IMR-90 (cell line): ENCODE results near the gene PLB1. TPM values are rescaled to one million over a fixed set of nuclear protein-coding genes. Genes with fewer than 3 reads are reported as not detected.
A peak's percentile ranks its signal among the peaks of the same experiment; 100 is the strongest.

ENCODE experiments used
- ATAC-seq: fragments of 200-7000 bp; cut with Tn5 transposase; 2 replicates; pipeline ENCODE4 v1.9.1; 2020; ENCODE audit warnings: low read depth, mild to moderate bottlenecking, moderate library complexity
- BruUV-seq: library from RNA; stranded (reverse); fragments of 400-500 nt; replicated peaks from 2 replicates; lab custom pipeline; 2021; lab: Mats Ljungman, UMichigan
- CTCF ChIA-PET: fragments of 300-600 bp; formaldehyde crosslinking; extraction: SDS; loops from one replicate; lab custom pipeline; 2021; ENCODE audit warnings: antibody characterized with exemption; lab: Yijun Ruan, JAX
- POLR2A ChIA-PET: fragments of 300-600 bp; sonication (Branson Sonifier 250); formaldehyde crosslinking; loops from one replicate; lab custom pipeline; 2022; ENCODE audit warnings: antibody characterized with exemption; ENCODE audit not compliant: unreplicated experiment; lab: Charles Lee
- DNase-seq: peaks from one replicate; pipeline ENCODE4 v3.0.0; 2013
- H2AFZ ChIP-seq: replicated peaks from 2 replicates; pipeline ENCODE3; 2013; ENCODE audit warnings: low read length, mild to moderate bottlenecking; ENCODE audit not compliant: poor library complexity
- H2AK5ac ChIP-seq: 2 replicates; pipeline ENCODE4 v1.6.1; 2013; ENCODE audit warnings: low read depth, low read length, inconsistent platforms
- H2AK9ac ChIP-seq: replicated peaks from 2 replicates; pipeline ENCODE3; 2013; ENCODE audit warnings: mild to moderate bottlenecking, low read depth, low read length, moderate library complexity; ENCODE audit not compliant: poor library complexity
- H2BK120ac ChIP-seq: 2 replicates; pipeline ENCODE4 v1.6.1; 2013; ENCODE audit warnings: low read depth, low read length, inconsistent platforms
- H2BK15ac ChIP-seq: 3 replicates; pipeline ENCODE4 v1.6.1; 2013; ENCODE audit warnings: low read depth, low read length, inconsistent platforms
- H2BK20ac ChIP-seq: 2 replicates; pipeline ENCODE4 v1.6.1; 2013; ENCODE audit warnings: low read depth, mild to moderate bottlenecking, inconsistent platforms, low read length, moderate library complexity
- H2BK5ac ChIP-seq: 2 replicates; pipeline ENCODE4 v1.6.1; 2013; ENCODE audit warnings: mild to moderate bottlenecking, low read depth, low read length, inconsistent platforms; ENCODE audit not compliant: poor library complexity, severe bottlenecking
- H3K14ac ChIP-seq: replicated peaks from 2 replicates; pipeline ENCODE4 v1.6.1; 2013; ENCODE audit warnings: low read depth, low read length, inconsistent platforms
- H3K18ac ChIP-seq: 2 replicates; pipeline ENCODE4 v1.6.1; 2013; ENCODE audit warnings: low read depth, low read length, control low read depth
- H3K23ac ChIP-seq: 2 replicates; pipeline ENCODE4 v1.6.1; 2013; ENCODE audit warnings: low read depth, low read length, inconsistent platforms
- H3K27ac ChIP-seq: 2 replicates; pipeline ENCODE4 v1.5.1; 2013; ENCODE audit warnings: mild to moderate bottlenecking, control low read depth, low read length; ENCODE audit not compliant: insufficient read depth
- H3K27me3 ChIP-seq: 2 replicates; pipeline ENCODE4 v1.6.1; 2013; ENCODE audit warnings: low read length; ENCODE audit not compliant: control insufficient read depth, insufficient read depth
- H3K36me3 ChIP-seq: 2 replicates; pipeline ENCODE4 v1.6.1; 2013; ENCODE audit warnings: low read length, mixed read lengths; ENCODE audit not compliant: control insufficient read depth, insufficient read depth
- H3K4ac ChIP-seq: 2 replicates; pipeline ENCODE4 v1.6.1; 2013; ENCODE audit warnings: low read depth, low read length, inconsistent platforms
- H3K4me1 ChIP-seq: 2 replicates; pipeline ENCODE4 v1.6.1; 2013; ENCODE audit warnings: low read length, mixed read lengths; ENCODE audit not compliant: control insufficient read depth, insufficient read depth
- H3K4me2 ChIP-seq: 2 replicates; pipeline ENCODE4 v1.6.1; 2013; ENCODE audit warnings: low read depth, mild to moderate bottlenecking, control low read depth, low read length, moderate library complexity
- H3K4me3 ChIP-seq: 2 replicates; pipeline ENCODE4 v1.5.1; 2013; ENCODE audit warnings: low read depth, mild to moderate bottlenecking, control low read depth, low read length, moderate library complexity; ENCODE audit not compliant: insufficient read depth
- H3K56ac ChIP-seq: 2 replicates; pipeline ENCODE4 v1.6.1; 2013; ENCODE audit warnings: low read length, inconsistent platforms; ENCODE audit not compliant: insufficient read depth; ENCODE audit errors: extremely low read depth
- H3K79me1 ChIP-seq, 2 experiments: 2 replicates each; pipeline ENCODE4 v1.6.1; 2013; ENCODE audit warnings: low read length in 2 of 2, inconsistent platforms in 1 of 2, low read depth in 1 of 2
- H3K9ac ChIP-seq: 2 replicates; pipeline ENCODE4 v1.6.1; 2013; ENCODE audit warnings: low read depth, low read length, control low read depth
- H3K9me1 ChIP-seq: 2 replicates; pipeline ENCODE4 v1.6.1; 2013; ENCODE audit warnings: low read length, inconsistent platforms; ENCODE audit not compliant: insufficient read depth
- H3K9me3 ChIP-seq: 2 replicates; pipeline ENCODE4 v1.6.1; 2013; ENCODE audit warnings: low read length; ENCODE audit not compliant: control insufficient read depth, insufficient read depth
- H4K20me1 ChIP-seq: 2 replicates; pipeline ENCODE4 v1.6.1; 2013; ENCODE audit warnings: low read length, inconsistent platforms; ENCODE audit not compliant: insufficient read depth
- H4K5ac ChIP-seq: 2 replicates; pipeline ENCODE4 v1.6.1; 2013; ENCODE audit warnings: mild to moderate bottlenecking, low read depth, low read length, control low read depth
- H4K8ac ChIP-seq, 2 experiments: 2 replicates each; pipeline ENCODE4 v1.6.1; 2013; ENCODE audit warnings: low read depth in 2 of 2, low read length in 2 of 2, control low read depth in 1 of 2, inconsistent platforms in 1 of 2
- H4K91ac ChIP-seq: 2 replicates; pipeline ENCODE4 v1.6.1; 2013; ENCODE audit warnings: low read depth, low read length, inconsistent platforms; ENCODE audit not compliant: insufficient read depth
- CEBPB ChIP-seq: IDR thresholded peaks from 2 replicates; pipeline ENCODE4 v1.6.1; 2012; ENCODE audit warnings: low read depth, low read length, improper control_type of control experiment
- CHD1 ChIP-seq: IDR thresholded peaks from 2 replicates; pipeline ENCODE4 v1.6.1; 2012; ENCODE audit warnings: low read depth, low read length, improper control_type of control experiment
- MXI1 ChIP-seq: IDR thresholded peaks from 2 replicates; pipeline ENCODE4 v1.6.1; 2012; ENCODE audit warnings: low read depth, mild to moderate bottlenecking, low read length, moderate library complexity, borderline replicate concordance
- POLR2A ChIP-seq: IDR thresholded peaks from 2 replicates; pipeline ENCODE4 v1.6.1; 2012; ENCODE audit warnings: mild to moderate bottlenecking, low read depth, low read length
- dilution Hi-C: fragments of 300-500 bp; cut with HindIII; formaldehyde crosslinking; loops from one replicate; pipeline ENCODE4 v1.14.3; 2018; ENCODE audit warnings: low sequenced_read_pairs; ENCODE audit not compliant: unreplicated experiment
- in situ Hi-C: fragments of 300-500 bp; cut with MboI; formaldehyde crosslinking; loops from 3 replicates; pipeline ENCODE4 v1.14.3; 2019; ENCODE audit warnings: low sequenced_read_pairs, inconsistent platforms, mixed read lengths
- intact Hi-C: fragments of 100-400 bp; cut with micrococcal nuclease; formaldehyde crosslinking; loops from 2 replicates; pipeline ENCODE4 v1.10.0; 2022
- polyA plus RNA-seq, 3 experiments: library from polyadenylated mRNA; depleted of rRNA; stranded (reverse); fragments of >200 nt; gene quantifications; 2 replicates each; pipeline ENCODE4 v1.2.3, GENCODE V29; 2012; ENCODE audit warnings: low replicate concordance in 1 of 3
- total RNA-seq: library from RNA; depleted of rRNA; stranded (reverse); fragments of >200 nt; gene quantifications from 2 replicates; pipeline ENCODE4 v1.2.3, GENCODE V29; 2012
- TF ChIP-seq, protein P1 (sequence below): fragments of 150-350 bp; IDR thresholded peaks from 2 replicates; pipeline ENCODE4 v1.6.1; 2017; ENCODE audit warnings: mild to moderate bottlenecking, antibody characterized with exemption, low read length, low read depth

The PLB1 gene
- total and polyA plus RNA-seq, 2 of the 4 experiments (the other 2 are of a cell fraction): 0.74 to 0.90 TPM

DNA sequence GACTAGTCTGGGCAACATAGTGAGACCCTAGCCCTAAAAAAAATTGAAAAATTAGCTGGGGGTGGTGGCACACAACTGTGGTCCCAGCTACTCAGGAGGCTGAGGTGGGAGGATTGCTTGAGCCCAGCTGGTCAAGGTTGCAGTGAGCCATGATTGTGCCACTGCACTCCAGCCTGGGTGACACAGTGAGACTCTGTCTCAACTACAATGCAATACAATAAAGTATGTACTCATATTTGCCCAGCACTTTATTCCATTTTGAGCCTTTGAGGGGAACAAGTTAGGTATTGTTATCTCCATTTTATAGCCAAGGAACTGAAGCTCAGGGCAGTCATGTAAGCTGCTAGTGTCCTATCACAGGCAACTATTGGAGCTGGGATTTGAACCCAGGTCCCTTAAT, 49.3 kb upstream of the PLB1 start:
- POLR2A ChIA-PET: interaction anchor here (0.6 kb wide), 1 partner anchor 77 kb away, joined by 11 read pairs; no protein-coding TSS in a partner anchor
- no peaks in the 10 kb centered on the region for H3K9me3 ChIP-seq
- no peaks in the 10 kb centered on the region for H3K36me3 ChIP-seq
- peak overlapping the region; percentile 76 for H3K14ac ChIP-seq
- H3K9me1 ChIP-seq: peaks cover 43% of the 10 kb centered on the region
- dilution Hi-C loops (no loop called here), intact Hi-C loops (loop anchor here (5.0 kb wide), 1 partner anchor 744 kb away; no protein-coding TSS in a partner anchor), in situ Hi-C loops (no loop called here)
- peak overlapping the region; percentile 98 for H2AK5ac ChIP-seq
- H3K27me3 ChIP-seq: no peaks in the 10 kb centered on the region
- peaks cover 37% of the 10 kb centered on the region for H3K4me1 ChIP-seq
- H3K27ac ChIP-seq: peak overlapping the region; percentile 63
- H2BK15ac ChIP-seq: peak overlapping the region; percentile 90
- peak overlapping the region; percentile 68 for H2AFZ ChIP-seq
- DNase-seq (no peak), ATAC-seq (no peak)
- H3K79me1 ChIP-seq: peaks cover 4 to 40% of the 10 kb centered on the region in 2 experiments; a peak in 3 of 4 replicates
- TF ChIP-seq CEBPB (no peak), CHD1 (no peak), POLR2A (no peak), MXI1 (no peak)
- TF ChIP-seq, protein P1, sequence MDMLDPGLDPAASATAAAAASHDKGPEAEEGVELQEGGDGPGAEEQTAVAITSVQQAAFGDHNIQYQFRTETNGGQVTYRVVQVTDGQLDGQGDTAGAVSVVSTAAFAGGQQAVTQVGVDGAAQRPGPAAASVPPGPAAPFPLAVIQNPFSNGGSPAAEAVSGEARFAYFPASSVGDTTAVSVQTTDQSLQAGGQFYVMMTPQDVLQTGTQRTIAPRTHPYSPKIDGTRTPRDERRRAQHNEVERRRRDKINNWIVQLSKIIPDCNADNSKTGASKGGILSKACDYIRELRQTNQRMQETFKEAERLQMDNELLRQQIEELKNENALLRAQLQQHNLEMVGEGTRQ: no peak
- H3K18ac ChIP-seq: peak overlapping the region; percentile 71
- H3K23ac ChIP-seq: peak overlapping the region; percentile 70
- BruUV-seq: no TSS peak
- H2AK9ac ChIP-seq: peak overlapping the region; percentile 60
- H2BK5ac ChIP-seq: peak overlapping the region; percentile 95
- H3K56ac ChIP-seq: peak overlapping the region; percentile 24; the same call in 1 of the 2 replicates
- H2BK20ac ChIP-seq: peak overlapping the region; percentile 90
- H2BK120ac ChIP-seq: peak overlapping the region; percentile 98
- CTCF ChIA-PET: interaction anchor here (1.0 kb wide), 1 partner anchor 743 kb away, joined by 3 read pairs; no protein-coding TSS in a partner anchor
- H4K8ac ChIP-seq: peak overlapping the region; percentile 28 to 97
- peak overlapping the region; percentile 95 for H4K91ac ChIP-seq
- peak overlapping the region; percentile 92 for H4K5ac ChIP-seq
- peak overlapping the region; percentile 93 for H3K4ac ChIP-seq
- H3K9ac ChIP-seq: no peak overlapping the region
- no peaks in the 10 kb centered on the region for H4K20me1 ChIP-seq
- no peak overlapping the region for H3K4me2 ChIP-seq
- H3K4me3 ChIP-seq: no peak overlapping the region
